SHP77 (cell line): ENCODE measurements around the gene NUP35.

ENCODE experiments used
- DNase-seq, 2 experiments: peaks; one replicate each; lab custom pipeline; 2025; lab: John Stamatoyannopoulos, UW

NUP35 gene, protein sequence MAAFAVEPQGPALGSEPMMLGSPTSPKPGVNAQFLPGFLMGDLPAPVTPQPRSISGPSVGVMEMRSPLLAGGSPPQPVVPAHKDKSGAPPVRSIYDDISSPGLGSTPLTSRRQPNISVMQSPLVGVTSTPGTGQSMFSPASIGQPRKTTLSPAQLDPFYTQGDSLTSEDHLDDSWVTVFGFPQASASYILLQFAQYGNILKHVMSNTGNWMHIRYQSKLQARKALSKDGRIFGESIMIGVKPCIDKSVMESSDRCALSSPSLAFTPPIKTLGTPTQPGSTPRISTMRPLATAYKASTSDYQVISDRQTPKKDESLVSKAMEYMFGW

GRCh38 chr2:183124222-183124956 is at the start of gene NUP35:
Gene NUP35, plus strand, starts transcription at chr2:183124443. Its CDS starts 15 bp downstream, at chr2:183124458.
- peak; percentile 92 to 93 for DNase-seq

GRCh38 chr2:183078163-183078463 is 46.1 kb upstream of the NUP35 start:
- DNase-seq: no peak

GRCh38 chr2:183078464-183079138 is 45.6 kb upstream of the NUP35 start, which contains the start of gene DUSP19:
Gene DUSP19, plus strand, starts transcription at chr2:183078747. Its CDS starts 187 bp downstream, at chr2:183078934.
- DNase-seq: peak; percentile 88 to 90

DNA sequence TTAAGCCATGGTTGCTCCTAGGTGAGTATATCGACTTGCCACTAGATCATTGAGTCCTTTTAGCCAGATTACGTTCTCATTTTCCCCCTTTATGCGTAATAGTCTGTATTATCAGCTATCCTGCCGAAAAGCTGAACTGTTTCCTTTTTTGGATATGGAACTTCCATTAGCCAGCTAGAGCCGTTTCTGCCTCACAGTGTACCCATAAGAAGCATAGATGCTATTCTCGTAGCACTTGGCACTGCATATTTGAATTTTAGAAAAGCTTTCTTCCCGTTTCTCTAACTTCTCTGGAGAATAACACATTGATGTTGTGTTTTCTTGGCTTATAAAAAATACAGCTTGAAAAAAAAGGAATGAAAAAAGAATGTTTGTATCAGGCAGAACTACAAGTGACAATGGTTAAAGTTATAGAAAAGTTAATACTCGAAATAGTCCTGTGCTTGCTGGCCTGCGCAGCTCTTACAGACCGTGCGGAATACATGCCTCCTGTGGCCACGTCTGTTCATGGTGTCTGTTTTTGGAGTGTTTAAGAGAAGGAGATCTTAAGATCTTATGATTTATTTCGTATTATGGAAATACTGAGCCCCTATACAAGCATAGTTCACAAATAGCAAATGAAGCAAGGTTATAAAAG is 45.0 kb upstream of the NUP35 start:
- peak; percentile 9 to 22 for DNase-seq

- no peak for DNase-seq
Observed at GRCh38 chr2:183081911-183082310, 42.3 kb upstream of the NUP35 start.

DNA sequence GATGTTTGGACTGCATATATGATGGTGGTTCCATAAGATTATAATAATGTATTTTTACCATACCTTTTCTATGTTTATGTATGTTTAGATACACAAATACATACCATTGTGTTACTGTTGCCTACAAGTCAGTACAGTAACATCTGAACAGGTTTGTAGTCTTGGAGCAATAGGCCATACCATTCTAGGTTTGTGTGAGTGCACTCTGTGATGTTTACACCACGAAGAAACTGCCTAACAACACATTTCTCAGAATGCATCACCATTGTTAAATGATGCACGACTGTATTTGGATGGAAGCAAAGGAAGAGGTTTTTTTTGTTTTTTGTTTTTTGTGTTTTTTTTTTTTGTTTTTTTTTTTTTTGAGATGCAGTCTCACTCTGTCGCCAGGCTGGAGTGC is 36.2 kb upstream of the NUP35 start:
- DNase-seq: no peak

DNA sequence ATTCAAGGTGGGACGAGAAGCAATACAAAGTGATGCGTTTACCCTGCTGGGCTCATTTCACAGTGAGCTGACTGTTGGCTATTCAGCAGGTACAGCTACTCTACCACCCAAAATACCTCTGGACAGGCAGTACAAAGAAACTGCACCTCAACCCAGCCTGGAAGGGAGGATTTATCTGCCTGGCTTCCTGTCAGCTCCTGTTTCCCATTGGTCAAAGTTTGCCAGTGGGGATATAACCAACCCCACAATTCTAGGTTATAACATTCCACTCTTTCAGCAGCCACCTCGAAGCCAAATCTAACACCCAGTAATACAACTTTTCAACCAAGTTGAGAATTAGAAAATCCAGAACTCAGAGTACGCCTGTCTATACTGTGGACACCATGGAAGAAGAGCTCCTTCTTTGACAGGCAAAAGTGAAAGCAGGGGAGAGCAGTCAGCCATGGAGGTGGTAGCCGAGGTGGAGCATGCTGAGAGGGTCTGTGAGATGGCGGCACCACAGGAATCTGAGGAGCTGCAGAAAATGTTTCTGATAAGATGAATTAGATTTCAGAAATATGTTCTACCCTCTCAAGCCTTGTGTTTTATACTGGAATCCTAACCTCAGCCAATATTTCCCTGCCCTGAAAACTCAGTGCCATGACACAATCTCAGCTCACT is 34.9 kb upstream of the NUP35 start:
- no peak for DNase-seq

DNA sequence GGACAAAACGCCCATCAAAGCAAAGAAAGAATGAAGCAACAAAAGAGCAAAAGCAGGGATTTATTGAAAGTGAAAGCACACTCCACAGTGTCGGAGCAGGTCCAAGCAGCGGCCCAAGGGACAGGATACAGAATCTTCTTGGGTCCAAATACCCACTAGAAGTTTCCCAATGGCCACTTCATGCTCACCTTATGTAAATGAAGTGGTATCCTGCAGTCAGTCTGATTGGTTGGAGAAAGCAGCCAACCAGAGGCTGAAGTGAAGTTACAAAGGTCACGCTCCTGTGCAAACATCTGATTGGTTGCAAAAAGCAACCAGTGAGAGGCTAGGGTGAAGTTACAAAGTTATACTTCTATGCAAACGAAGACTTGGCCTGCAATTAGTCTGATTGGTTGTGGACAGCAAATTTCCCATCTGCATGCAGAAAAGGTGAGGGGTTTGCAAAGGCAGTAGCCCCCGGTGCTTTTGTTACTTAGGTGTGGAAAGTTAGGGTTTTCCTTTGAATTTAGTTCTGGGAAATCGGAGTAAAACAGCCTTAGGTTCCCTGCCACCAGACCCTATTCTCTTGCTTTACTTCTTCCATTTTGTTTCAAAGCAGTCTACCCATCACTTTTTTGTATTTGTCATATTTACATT is 32.8 kb upstream of the NUP35 start:
- DNase-seq: no peak

GRCh38 chr2:183091954-183092345 is 32.3 kb upstream of the NUP35 start:
- no peak for DNase-seq

GRCh38 chr2:183093857-183094657 is 30.2 kb upstream of the NUP35 start:
- DNase-seq: no peak

DNA sequence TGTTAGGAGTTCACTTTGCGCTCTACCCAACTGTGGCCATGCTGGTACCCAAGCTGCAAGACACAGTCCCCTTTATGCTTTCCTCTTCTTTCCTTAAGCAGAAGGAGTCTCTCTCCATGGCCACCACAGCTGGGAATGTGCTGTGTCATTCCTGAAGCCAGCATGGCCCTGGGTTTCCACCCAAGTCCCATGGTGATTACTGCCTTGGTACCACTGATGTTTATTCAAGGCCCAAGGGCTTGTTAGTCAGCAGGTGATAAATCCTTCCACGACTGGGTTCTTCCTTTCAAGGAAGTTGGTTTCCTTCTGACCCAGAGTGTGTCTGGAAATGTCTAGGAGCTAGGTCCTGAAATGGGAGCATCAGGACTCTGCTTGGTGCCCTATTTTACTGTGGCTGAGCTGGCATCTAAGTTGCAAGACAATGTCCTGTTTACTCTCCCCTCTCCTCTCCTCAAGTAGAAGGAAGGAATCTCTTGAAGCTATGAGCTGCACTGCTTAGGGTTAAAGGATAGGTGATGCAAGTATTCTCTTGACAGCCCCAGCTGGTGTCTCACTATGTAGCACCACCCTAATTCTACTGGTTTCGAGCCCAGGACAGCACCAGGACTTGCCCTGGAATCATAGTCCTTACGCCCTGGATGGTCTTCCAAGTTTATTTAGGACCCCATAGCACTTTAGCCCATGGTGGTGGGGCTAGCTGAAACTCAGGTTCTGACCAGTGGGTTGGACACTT is 18.7 kb upstream of the NUP35 start:
- no peak for DNase-seq

DNA sequence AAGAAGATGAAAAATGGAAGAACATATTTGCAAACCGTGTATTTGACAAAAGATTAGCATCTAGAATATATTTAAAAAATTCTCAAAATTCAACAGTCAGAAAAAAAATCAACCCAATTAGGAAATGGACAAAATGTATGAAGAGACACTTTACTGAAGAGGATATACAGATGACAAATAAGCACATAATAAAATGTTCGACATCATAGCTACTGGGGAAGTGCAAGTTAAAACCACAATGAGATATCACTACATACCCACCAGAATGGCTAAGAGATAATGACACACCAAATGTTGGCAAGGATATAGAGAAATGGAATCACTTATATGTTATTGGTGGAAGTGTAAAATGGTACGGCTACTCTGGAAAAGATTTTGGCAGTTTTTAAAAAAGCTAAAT is 11.7 kb upstream of the NUP35 start:
- no peak for DNase-seq

- no peak for DNase-seq
Observed at GRCh38 chr2:183113630-183114029, 10.6 kb upstream of the NUP35 start.

DNA sequence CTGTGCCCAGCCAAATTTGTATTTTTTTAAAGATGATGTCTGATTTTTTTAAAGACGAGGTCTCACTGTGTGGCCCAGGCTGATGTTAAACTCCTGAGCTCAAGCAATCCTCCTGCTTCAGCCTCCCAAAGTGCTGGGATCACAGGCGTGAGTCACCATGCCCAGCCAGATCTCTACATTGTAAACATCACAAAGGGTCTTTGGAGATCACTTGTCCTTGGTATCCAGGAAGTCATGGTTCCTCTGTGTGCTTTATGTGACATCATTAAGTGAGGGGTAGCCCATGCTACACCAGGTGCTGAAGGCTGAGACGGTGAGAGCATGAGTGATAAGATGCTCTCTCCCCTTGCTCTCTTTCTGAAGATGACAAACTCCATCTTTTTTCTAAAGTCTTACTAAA is 7.0 kb upstream of the NUP35 start:
- peak; percentile 63 for DNase-seq

DNA sequence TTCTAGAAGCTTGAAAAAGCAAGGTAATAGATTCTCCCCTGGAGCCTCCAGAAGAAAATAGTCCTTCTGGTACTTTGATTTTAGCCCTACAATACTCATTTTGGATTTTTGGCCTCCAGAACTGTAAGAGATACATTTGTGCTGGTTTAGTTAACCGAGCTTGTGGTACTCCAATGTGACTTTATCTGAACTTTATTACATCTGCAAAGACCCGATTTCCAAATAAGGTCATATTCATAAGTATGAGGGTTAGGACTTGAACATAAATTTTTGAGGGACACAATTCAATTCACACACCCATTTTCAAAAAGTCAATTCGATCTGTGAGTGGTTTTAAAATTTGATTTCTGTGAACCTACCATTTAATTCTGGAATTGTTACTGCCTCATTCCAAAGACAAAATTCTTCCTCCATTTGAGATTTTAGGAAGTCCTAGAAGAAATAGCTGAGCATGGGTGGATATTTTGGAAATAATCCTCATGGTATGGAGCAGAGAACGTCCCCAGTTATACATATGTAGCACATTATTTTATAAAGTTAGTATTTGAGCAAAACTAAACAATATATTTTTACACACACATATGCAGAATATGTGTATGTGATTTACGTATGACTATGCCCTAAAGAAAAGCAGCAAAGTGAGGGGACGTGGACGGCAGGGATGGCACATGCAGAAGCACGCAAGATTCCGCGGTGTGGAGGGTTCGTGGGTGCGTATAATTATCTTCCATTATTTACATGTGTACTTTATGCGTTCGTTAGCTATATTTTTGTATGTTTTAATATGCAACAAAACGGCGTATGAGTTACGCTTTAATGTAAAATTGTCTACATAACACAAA is 905 bp upstream of the NUP35 start:
- no peak for DNase-seq

- DNase-seq: no peak
Observed at GRCh38 chr2:183123959-183124221, 353 bp upstream of the NUP35 start.

- no peak for DNase-seq
Observed at GRCh38 chr2:183124957-183125255, 663 bp downstream of the NUP35 start.

DNA sequence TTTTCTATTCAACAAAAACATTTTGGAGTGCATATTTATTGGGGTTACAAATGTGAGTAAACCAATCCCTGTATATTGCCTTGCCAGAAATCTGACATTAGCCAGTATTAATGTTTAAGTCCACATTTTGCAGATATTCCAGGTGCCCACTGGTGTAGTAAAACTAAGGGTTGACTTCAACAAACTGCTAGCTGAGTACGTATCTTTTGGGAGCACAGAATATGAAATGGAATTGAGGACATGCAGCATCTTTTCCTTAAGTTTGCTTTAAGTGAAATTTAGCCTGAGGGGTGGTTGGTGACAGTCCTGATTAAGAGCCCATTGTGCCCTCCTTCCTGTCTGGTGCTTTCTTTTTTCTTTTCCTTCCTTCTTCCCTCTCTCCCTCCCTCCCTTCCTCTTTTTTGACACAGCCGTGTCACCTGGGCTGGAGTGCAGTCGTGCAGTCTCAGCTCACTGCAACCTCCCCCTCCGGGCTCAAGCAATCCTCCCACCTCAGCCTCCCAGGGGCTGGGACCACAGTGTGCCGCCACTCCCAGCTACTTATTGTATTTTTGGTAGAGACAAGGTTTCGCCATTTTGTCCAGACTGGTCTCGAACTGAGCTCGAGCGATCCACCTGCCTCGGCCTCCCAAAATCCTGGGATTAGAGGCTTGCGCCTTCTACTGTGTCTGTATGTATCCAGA is 1.6 kb downstream of the NUP35 start:
- no peak for DNase-seq

- no peak for DNase-seq
Observed at GRCh38 chr2:183126635-183127034, 2.4 kb downstream of the NUP35 start.
